B cell (primary cell): ENCODE data around the gene KCTD6. TPM values are rescaled to one million over a fixed set of nuclear protein-coding genes. Genes with fewer than 3 reads are reported as not detected.

Experiments
- ATAC-seq: fragments of 200-7000 bp; cut with Tn5 transposase; one replicate; pipeline ENCODE4 v1.10.0; 2021; ENCODE audit warnings: low read depth, mild to moderate bottlenecking, moderate number of reproducible peaks, moderate library complexity
- CTCF ChIA-PET: fragments of 350-600 bp; sonication (Branson Sonifier 250); formaldehyde crosslinking; loops from one replicate; lab custom pipeline; 2021; ENCODE audit warnings: antibody characterized with exemption, inconsistent platforms; lab: Charles Lee
- POLR2A ChIA-PET: fragments of 350-600 bp; sonication (Branson Sonifier 250); formaldehyde crosslinking; loops from one replicate; lab custom pipeline; 2021; ENCODE audit warnings: antibody characterized with exemption; lab: Charles Lee
- DNase-seq: peaks from one replicate; pipeline ENCODE4 v3.0.0; 2013
- H2AFZ ChIP-seq: 2 replicates; pipeline ENCODE4 v1.6.1; 2012; ENCODE audit warnings: mild to moderate bottlenecking, low read depth, low read length; ENCODE audit not compliant: insufficient read depth, poor library complexity, severe bottlenecking
- H3K27ac ChIP-seq, 2 donors: 1 replicate in 1 of 2; 2 replicates in 1 of 2; pipeline ENCODE4 v1.5.1; 2012 to 2013; ENCODE audit warnings: low read length in 2 of 2, mild to moderate bottlenecking in 2 of 2, moderate library complexity in 1 of 2
- H3K27me3 ChIP-seq, 4 experiments: fragments of 200-600 bp in 1 of 4; sonication (generic) in 1 of 4; replicated peaks in 1 of 4; 1 replicate in 2 of 4; 2 replicates in 2 of 4; pipeline versions ENCODE4 v1.6.1 to v1.7.0; 2013 to 2016; ENCODE audit warnings: low read length in 3 of 4, mild to moderate bottlenecking in 2 of 4, mixed read lengths in 1 of 4, moderate library complexity in 1 of 4; ENCODE audit not compliant: insufficient read depth in 4 of 4, control insufficient read depth in 3 of 4; ENCODE audit errors: control extremely low read depth in 1 of 4
- H3K36me3 ChIP-seq, 2 experiments: replicated peaks in 1 of 2; 1 replicate in 1 of 2; 2 replicates in 1 of 2; pipeline versions ENCODE4 v1.6.1 to v1.7.1; 2013; ENCODE audit warnings: low read length in 1 of 2; ENCODE audit not compliant: insufficient read depth in 2 of 2, control insufficient read depth in 1 of 2; ENCODE audit errors: control extremely low read depth in 1 of 2, extremely low read depth in 1 of 2
- H3K4me1 ChIP-seq, 2 donors: fragments of 200-600 bp in 1 of 2; sonication (generic) in 1 of 2; 1 replicate in 1 of 2; 2 replicates in 1 of 2; pipeline versions ENCODE4 v1.5.1 to v1.6.1; 2013 to 2017; ENCODE audit warnings: low read length in 2 of 2; ENCODE audit not compliant: control insufficient read depth in 2 of 2, insufficient read depth in 2 of 2
- H3K4me2 ChIP-seq: replicated peaks from 2 replicates; pipeline ENCODE3; 2012; ENCODE audit warnings: mild to moderate bottlenecking, low read depth, low read length; ENCODE audit not compliant: poor library complexity, severe bottlenecking
- H3K4me3 ChIP-seq, 5 experiments: fragments of 200-600 bp in 1 of 5; sonication (generic) in 1 of 5; 1 replicate in 3 of 5; 2 replicates in 2 of 5; pipeline versions ENCODE4 v1.5.1 to v1.7.0; 2011 to 2016; ENCODE audit warnings: low read length in 4 of 5, mild to moderate bottlenecking in 4 of 5, low read depth in 2 of 5, control low read depth in 1 of 5, moderate library complexity in 1 of 5; ENCODE audit not compliant: insufficient read depth in 1 of 5; ENCODE audit errors: control extremely low read depth in 1 of 5, extremely low read depth in 1 of 5
- H3K79me2 ChIP-seq: fragments of 200-600 bp; sonication (generic); one replicate; pipeline ENCODE4 v1.6.0; 2016; ENCODE audit warnings: low read length; ENCODE audit not compliant: control insufficient read depth, insufficient read depth
- H3K9ac ChIP-seq: fragments of 200-600 bp; sonication (generic); 2 replicates; pipeline ENCODE4 v1.6.1; 2017; ENCODE audit warnings: mild to moderate bottlenecking, low read length, moderate library complexity
- H3K9me3 ChIP-seq, 3 donors: one replicate each; pipeline versions ENCODE4 v1.6.1 to v1.7.1; 2013; ENCODE audit warnings: low read length in 2 of 3; ENCODE audit not compliant: control insufficient read depth in 2 of 3, insufficient read depth in 1 of 3; ENCODE audit errors: control extremely low read depth in 1 of 3
- H4K20me1 ChIP-seq: 2 replicates; pipeline ENCODE4 v1.6.0; 2012; ENCODE audit warnings: mild to moderate bottlenecking, low read length; ENCODE audit not compliant: insufficient read depth, control insufficient read depth, poor library complexity, severe bottlenecking
- H3K27ac Mint-ChIP-seq: one replicate; pipeline ENCODE4 v1.8.0; 2021; ENCODE audit warnings: mixed read lengths
- H3K27me3 Mint-ChIP-seq: one replicate; pipeline ENCODE4 v1.8.0; 2021; ENCODE audit warnings: mixed read lengths
- H3K4me1 Mint-ChIP-seq: one replicate; pipeline ENCODE4 v1.8.0; 2021; ENCODE audit warnings: mixed read lengths
- H3K4me3 Mint-ChIP-seq: one replicate; pipeline ENCODE4 v1.8.0; 2021; ENCODE audit warnings: mixed read lengths
- H3K9me3 Mint-ChIP-seq: one replicate; pipeline ENCODE4 v1.8.0; 2022; ENCODE audit warnings: mixed read lengths; ENCODE audit not compliant: insufficient read depth
- EZH2 ChIP-seq: IDR thresholded peaks from 2 replicates; pipeline ENCODE4 v1.6.1; 2012; ENCODE audit warnings: borderline replicate concordance, low read depth, mild to moderate bottlenecking, moderate library complexity, low read length; ENCODE audit not compliant: insufficient read depth, poor library complexity, severe bottlenecking
- WGBS: methylation state at CpG from one replicate; pipeline ENCODE4 v1.1.5; 2013; ENCODE audit warnings: missing lambda C conversion rate; ENCODE audit not compliant: insufficient coverage; 5-methylcytosine and 5-hydroxymethylcytosine counted together
- intact Hi-C: fragments of 100-400 bp; cut with micrococcal nuclease; formaldehyde crosslinking; loops from one replicate; pipeline ENCODE4 v1.10.0; 2022
- polyA plus RNA-seq: library from polyadenylated mRNA; depleted of rRNA; stranded (reverse); fragments of >200 nt; gene quantifications from 2 replicates; pipeline ENCODE4 v1.2.3, GENCODE V29; 2012
- total RNA-seq, 2 donors: library from RNA; stranded (reverse); fragments of 120-200 nt in 1 of 2; gene quantifications; 1 replicate in 1 of 2; 2 replicates in 1 of 2; pipeline versions ENCODE4 v1.2.3 to v1.2.4, GENCODE V29; 2013 to 2022
- TF ChIP-seq, protein P1 (sequence below): fragments of 200-600 bp; IDR thresholded peaks from one replicate; pipeline ENCODE4 v1.8.0; 2022; ENCODE audit warnings: antibody characterized with exemption, mild to moderate bottlenecking

KCTD6 gene
- total and polyA plus RNA-seq, 2 donors (not counting 1 experiment from before 2014, with no cell fraction given): 7.4 to 14.6 TPM

DNA sequence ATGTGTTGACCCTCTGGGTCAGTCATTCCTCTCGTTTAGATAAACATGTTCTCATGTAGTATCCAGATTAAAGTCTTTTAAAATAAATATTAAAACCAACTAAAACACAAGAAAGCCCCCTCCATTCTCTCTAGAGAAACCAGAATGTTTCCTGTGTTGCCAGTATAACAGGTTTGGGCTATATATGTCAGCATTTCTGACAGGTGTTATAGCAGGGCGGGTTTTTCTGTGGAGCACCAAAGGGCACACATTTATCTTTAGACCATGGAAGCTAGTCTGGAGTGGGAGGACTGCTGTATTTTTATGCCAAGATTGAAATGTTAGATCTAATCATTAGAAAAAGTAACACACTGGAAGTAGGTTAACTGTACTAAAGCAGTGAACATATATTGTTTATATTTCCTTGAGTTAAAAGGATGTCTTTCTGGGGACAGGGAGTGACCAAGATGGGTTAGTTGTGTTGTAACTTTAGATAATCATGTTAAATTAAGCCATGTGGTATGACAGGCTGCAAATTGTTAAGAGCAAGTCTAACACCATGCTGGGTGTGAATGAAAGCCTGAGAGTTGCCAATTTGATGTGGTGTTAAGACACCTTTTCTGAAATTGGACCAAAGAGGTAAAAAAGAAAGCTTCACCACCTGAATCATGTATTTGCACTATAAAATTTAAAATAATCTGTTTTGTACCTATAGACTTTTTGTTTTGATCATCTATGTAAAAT lies 15.6 kb downstream of the KCTD6 start:
- no peak overlapping the region for H2AFZ ChIP-seq
- H3K4me1 ChIP-seq: peaks cover 0 to 4% of the 10 kb centered on the region in 2 donors
- ATAC-seq (no peak), DNase-seq (no peak)
- no peak overlapping the region for H3K27ac ChIP-seq
- no peaks in the 10 kb centered on the region for H3K27me3 ChIP-seq
- H3K4me3 ChIP-seq: no peak overlapping the region
- Mint-ChIP-seq H3K27ac (no peak overlapping the region), H3K27me3 (no peaks in the 10 kb centered on the region), H3K4me1 (peaks cover 5% of the 10 kb centered on the region), H3K4me3 (no peak overlapping the region), H3K9me3 (no peaks in the 10 kb centered on the region)
- H3K4me2 ChIP-seq: no peak overlapping the region
- CTCF ChIA-PET: no interaction called here
- POLR2A ChIA-PET: no interaction called here
- no peaks in the 10 kb centered on the region for H4K20me1 ChIP-seq
- no peak overlapping the region for H3K9ac ChIP-seq
- TF ChIP-seq EZH2: no peak
- TF ChIP-seq, protein P1, sequence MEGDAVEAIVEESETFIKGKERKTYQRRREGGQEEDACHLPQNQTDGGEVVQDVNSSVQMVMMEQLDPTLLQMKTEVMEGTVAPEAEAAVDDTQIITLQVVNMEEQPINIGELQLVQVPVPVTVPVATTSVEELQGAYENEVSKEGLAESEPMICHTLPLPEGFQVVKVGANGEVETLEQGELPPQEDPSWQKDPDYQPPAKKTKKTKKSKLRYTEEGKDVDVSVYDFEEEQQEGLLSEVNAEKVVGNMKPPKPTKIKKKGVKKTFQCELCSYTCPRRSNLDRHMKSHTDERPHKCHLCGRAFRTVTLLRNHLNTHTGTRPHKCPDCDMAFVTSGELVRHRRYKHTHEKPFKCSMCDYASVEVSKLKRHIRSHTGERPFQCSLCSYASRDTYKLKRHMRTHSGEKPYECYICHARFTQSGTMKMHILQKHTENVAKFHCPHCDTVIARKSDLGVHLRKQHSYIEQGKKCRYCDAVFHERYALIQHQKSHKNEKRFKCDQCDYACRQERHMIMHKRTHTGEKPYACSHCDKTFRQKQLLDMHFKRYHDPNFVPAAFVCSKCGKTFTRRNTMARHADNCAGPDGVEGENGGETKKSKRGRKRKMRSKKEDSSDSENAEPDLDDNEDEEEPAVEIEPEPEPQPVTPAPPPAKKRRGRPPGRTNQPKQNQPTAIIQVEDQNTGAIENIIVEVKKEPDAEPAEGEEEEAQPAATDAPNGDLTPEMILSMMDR: no peak
- H3K9me3 ChIP-seq: no peaks in the 10 kb centered on the region
- H3K36me3 ChIP-seq: no peaks in the 10 kb centered on the region
- intact Hi-C loops: no loop called here
- 80% methylated on average over 1 of the region's 2 CpGs for WGBS
- peaks cover 15% of the 10 kb centered on the region for H3K79me2 ChIP-seq

DNA sequence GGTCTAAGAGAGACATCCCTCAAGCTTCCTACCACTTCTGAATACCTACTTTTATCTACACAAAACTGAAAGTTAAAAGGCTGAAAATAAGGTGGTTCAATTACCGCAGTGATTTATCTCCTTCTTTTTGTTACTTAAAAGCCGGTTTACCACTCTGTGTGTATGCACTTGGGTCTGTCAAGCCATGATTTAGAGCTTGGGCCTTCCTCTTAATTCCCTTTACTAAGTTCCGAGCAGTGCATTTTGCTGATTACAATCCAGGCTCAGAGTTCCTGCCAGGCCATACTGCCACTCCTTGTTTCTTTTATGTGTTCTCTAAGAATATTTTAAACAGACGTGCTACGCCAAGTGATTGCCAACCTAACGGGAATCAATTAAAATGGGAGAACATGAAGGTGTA lies 16.5 kb downstream of the KCTD6 start:
- H3K4me3 ChIP-seq: no peak overlapping the region
- no peaks in the 10 kb centered on the region for H3K9me3 ChIP-seq
- TF ChIP-seq, protein P1: no peak
- no peak for TF ChIP-seq EZH2
- no peaks in the 10 kb centered on the region for H3K27me3 Mint-ChIP-seq
- H3K79me2 ChIP-seq: peaks cover 11% of the 10 kb centered on the region
- ATAC-seq (no peak), DNase-seq (no peak)
- no peaks in the 10 kb centered on the region for H3K4me1 Mint-ChIP-seq
- POLR2A ChIA-PET: no interaction called here
- 64% methylated on average over 3 of the region's 6 CpGs for WGBS
- no peak overlapping the region for H2AFZ ChIP-seq
- no peaks in the 10 kb centered on the region for H3K36me3 ChIP-seq
- H3K27ac ChIP-seq: no peak overlapping the region
- no peak overlapping the region for H3K27ac Mint-ChIP-seq
- no peaks in the 10 kb centered on the region for H3K9me3 Mint-ChIP-seq
- CTCF ChIA-PET: no interaction called here
- H3K4me3 Mint-ChIP-seq: no peak overlapping the region
- no peaks in the 10 kb centered on the region for H4K20me1 ChIP-seq
- H3K9ac ChIP-seq: no peak overlapping the region
- no peaks in the 10 kb centered on the region for H3K4me1 ChIP-seq
- no peak overlapping the region for H3K4me2 ChIP-seq
- H3K27me3 ChIP-seq: no peaks in the 10 kb centered on the region
- intact Hi-C loops: no loop called here
